Fibroblast of villous mesenchyme (primary cell): Measurements from ENCODE around the gene CALR. TPM values are rescaled to one million over a fixed set of nuclear protein-coding genes. Genes with fewer than 3 reads are reported as not detected.
A peak's percentile ranks its signal among the peaks of the same experiment; 100 is the strongest.

Experiments
- DNase-seq: peaks from one replicate; pipeline ENCODE4 v3.0.0-alpha.2; 2010; ENCODE audit warnings: low read depth
- H3K4me3 ChIP-seq: 2 replicates; pipeline ENCODE4 v1.5.1; 2011; ENCODE audit warnings: low read depth, mild to moderate bottlenecking, low read length
- total RNA-seq: library from RNA; depleted of rRNA; stranded (reverse); fragments of >200 nt; gene quantifications from 2 replicates; pipeline ENCODE4 v1.2.3, GENCODE V29; 2012
- TF ChIP-seq, protein P1 (sequence below): IDR thresholded peaks from 2 replicates; pipeline ENCODE4 v1.5.1; 2012; ENCODE audit warnings: low read depth, mild to moderate bottlenecking, low read length; ENCODE audit not compliant: insufficient read depth

Gene CALR
- total RNA-seq, 1 donor, result 2,588 TPM

DNA sequence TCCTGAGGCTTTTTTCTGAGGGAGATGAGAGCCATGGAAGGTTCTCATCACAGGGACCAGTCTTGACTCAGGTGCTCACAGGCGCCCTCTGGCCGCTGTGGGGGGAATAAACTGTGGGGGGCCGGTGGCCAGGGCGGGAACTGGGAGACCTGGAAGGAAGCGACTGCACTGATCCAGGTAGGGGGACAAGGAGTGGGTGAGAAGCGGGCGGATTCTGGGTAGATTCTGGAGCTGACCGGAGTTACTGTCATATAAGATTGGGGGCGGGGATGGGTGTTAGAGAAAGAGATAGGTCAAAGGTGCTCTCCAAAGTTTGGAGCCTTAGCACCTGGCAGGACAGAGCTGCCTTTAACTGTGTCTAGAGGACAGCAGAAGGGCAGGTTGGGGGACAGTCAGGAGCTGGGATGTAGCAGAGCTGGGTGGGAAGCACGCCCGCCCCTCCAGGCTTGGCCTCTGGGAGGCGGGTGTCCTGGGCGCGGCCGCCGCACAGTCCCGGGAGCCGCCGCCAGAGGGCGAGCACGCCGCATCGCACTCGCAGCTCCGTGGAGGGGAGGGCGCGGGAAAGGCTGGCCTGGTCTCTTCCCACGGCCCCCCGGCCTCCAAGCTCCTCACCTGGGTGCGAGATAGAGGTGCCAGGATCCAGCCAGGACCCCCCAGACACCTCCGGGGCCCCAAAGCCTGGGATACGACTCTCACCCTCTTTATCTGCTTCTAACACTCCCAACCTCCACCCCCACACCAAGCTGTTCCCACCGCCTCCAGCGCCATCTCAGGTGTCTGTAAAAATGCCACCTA is 26.8 kb downstream of the CALR start:
- peak overlapping the region; percentile 64 for H3K4me3 ChIP-seq
- DNase-seq, result peak; percentile 65
- TF ChIP-seq, protein P1, sequence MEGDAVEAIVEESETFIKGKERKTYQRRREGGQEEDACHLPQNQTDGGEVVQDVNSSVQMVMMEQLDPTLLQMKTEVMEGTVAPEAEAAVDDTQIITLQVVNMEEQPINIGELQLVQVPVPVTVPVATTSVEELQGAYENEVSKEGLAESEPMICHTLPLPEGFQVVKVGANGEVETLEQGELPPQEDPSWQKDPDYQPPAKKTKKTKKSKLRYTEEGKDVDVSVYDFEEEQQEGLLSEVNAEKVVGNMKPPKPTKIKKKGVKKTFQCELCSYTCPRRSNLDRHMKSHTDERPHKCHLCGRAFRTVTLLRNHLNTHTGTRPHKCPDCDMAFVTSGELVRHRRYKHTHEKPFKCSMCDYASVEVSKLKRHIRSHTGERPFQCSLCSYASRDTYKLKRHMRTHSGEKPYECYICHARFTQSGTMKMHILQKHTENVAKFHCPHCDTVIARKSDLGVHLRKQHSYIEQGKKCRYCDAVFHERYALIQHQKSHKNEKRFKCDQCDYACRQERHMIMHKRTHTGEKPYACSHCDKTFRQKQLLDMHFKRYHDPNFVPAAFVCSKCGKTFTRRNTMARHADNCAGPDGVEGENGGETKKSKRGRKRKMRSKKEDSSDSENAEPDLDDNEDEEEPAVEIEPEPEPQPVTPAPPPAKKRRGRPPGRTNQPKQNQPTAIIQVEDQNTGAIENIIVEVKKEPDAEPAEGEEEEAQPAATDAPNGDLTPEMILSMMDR, result peak; percentile 85

DNA sequence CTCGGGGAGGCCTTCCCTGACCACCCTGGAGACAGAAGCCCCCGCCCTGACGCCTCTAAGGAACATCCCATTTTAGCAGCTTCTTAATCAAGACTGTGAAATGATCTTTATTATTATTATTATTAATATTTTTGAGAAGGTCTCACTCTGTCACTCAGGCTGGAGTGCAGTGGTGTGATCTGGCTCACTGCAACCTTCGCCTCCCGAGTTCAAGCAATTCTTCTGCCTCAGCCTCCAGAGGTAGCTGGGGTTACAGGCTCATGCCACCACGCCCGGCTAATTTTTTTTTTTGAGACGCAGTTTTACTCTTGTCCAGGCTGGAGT is 27.4 kb downstream of the CALR start:
- DNase-seq, result no peak
- H3K4me3 ChIP-seq, result peak overlapping the region; percentile 64
- TF ChIP-seq, protein P1, result no peak

DNA sequence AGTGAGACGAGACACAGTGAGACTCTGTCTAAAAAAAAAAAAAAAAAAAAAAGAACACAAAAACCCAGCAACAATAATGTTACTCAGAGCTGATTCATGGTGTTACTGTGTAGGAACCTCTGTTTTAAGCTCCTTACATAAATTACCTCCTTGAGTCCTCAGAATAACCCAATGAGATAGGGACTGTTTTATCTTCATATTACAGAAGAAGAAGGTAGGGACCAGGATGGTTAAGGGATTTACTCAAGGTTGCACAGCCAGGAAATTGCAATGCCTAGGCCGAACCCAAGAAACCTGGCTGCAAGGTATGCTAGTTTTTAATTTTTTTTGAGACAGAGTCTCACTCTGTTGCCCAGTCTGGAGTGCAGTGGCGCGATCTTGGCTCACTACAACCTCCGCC is 29.5 kb downstream of the CALR start:
- TF ChIP-seq, protein P1, result no peak
- DNase-seq, result no peak
- no peak overlapping the region for H3K4me3 ChIP-seq

DNA sequence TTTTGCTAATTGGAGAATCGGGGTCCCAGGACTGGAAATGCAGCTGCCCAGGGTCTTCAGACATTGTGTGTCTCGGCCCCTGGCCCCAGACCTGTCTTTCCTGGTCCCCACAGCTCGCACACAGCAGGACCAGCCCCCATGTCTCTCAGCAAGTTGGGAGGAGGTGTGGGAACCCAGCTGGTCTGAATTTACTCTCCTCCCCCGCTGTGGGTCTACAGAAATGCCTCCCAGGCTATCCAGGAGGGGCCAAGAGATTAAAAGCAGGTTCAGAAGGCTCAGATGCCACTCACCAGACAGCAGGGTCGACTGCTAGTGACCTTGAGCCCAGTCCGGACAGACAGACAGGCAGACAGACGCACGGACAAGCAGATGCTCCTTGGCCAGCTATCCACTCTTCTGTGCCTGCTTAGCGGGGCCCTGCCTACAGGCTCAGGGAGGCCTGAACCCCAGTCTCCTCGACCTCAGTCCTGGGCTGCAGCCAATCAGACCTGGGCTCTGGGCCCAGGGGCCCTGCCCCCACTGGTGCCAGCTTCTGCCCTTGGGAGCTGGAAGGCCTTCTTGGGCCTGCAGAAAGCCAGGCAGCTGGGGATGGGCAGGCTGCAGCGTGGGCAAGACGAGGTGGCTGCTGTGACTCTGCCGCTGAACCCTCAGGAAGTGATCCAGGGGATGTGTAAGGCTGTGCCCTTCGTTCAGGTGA is 31.0 kb downstream of the CALR start, which contains the start of gene DAND5:
Gene DAND5 (plus strand): TSS at position 285 of the 697 bp plus-strand sequence. CDS start 85 bp downstream, at position 370.
- TF ChIP-seq, protein P1, result no peak
- no peak for DNase-seq
- H3K4me3 ChIP-seq, result no peak within 1 kb of the TSS

DNA sequence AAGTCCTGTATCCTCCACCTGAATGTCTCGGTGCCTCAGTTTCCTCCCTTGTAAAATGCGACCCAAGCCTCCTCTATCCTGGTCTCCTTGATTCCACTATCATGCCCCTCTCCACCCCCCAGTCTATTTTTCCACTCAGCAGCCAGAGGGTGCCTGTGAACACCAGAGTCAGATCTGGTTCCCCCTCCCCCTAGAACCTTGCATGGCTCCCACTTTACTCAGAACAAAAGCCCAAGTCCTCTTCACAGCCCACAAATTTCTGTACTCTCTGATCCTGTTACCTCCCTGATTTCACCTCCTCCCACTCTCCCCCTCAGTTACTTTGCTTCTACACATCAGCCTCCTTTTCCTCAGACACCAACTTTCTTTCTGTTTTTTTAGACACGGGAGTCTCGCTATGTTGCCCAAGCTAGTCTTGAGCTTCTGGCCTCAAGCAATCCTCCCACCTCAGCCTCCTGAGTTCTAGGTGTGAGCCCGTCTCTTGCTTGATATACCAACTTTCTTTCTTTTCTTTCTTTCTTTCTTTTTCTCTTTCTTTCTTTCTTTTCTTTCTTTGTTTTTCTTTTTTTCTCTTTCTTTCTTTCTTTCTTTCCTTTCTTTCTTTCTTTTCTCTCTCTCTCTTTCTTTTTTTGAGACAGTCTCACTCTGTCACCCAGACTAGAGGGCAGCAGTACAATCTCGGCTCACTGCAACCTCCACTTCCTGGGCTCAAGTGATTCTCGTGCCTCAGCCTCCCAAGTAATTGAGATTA is 31.8 kb downstream of the CALR start:
- H3K4me3 ChIP-seq, result no peak overlapping the region
- DNase-seq, result no peak
- TF ChIP-seq, protein P1, result no peak

DNA sequence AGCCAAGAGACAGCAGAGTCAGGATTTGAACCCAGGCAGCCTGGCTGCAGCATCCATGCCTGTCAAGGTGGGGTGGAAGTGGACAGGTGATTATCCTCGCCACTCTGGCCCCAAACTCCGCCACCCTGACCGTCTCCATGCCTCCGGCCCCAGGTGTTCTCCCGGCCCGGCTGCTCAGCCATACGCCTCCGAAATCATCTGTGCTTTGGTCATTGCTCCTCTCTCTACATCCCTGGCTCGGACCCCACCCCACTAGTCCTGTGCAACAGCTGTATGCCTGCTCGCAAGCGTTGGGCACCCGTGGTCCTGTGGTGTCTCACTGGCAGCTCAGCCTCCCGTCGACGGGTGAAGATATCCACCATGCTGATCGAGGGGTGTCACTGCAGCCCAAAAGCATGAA is 34.8 kb downstream of the CALR start:
- no peak for DNase-seq
- TF ChIP-seq, protein P1, result no peak
- no peak overlapping the region for H3K4me3 ChIP-seq
